DOHH2 (cell line): Measurements from ENCODE around the gene TBCC.

Experiments
- CTCF ChIP-seq: fragments of 200-600 bp; sonication (generic); IDR thresholded peaks from one replicate; pipeline ENCODE4 v1.5.1; 2014; ENCODE audit warnings: antibody characterized with exemption, mild to moderate bottlenecking, low read depth, low read length; ENCODE audit not compliant: poor library complexity, severe bottlenecking
- EZH2phosphoT487 ChIP-seq: fragments of 200-600 bp; sonication (generic); IDR thresholded peaks from 2 replicates; pipeline ENCODE4 v1.6.1; 2017; ENCODE audit warnings: borderline replicate concordance, mild to moderate bottlenecking, antibody characterized with exemption, low read length, moderate library complexity, mixed read lengths

GRCh38 chr6:42694586-42694985, 51.3 kb downstream of the TBCC start:
- no peak for TF ChIP-seq CTCF
- no peak for TF ChIP-seq EZH2phosphoT487
